HG03045 (cell line): ENCODE results near the gene KRTAP2-4.
"Not testable (repeated sequence)": the region's sequence is repeated elsewhere in the genome, so short reads cannot be mapped to it uniquely, and the experiment has no call there.

Source experiments
- ATAC-seq: cut with Tn5 transposase; IDR thresholded peaks from one replicate; pipeline ENCODE4 v1.9.1; 2021; ENCODE audit warnings: mild to moderate bottlenecking, moderate library complexity; ENCODE audit not compliant: unreplicated experiment

Gene KRTAP2-4

GRCh38 chr17:41073676-41074075, 8.0 kb upstream of the KRTAP2-4 start:
- ATAC-seq: no peak

- no peak for ATAC-seq
Measured at GRCh38 chr17:41071606-41072360, 6.1 kb upstream of the KRTAP2-4 start.

GRCh38 chr17:41069031-41069430, 3.4 kb upstream of the KRTAP2-4 start:
- ATAC-seq: no peak

- ATAC-seq: no peak
Measured at GRCh38 chr17:41067281-41067680, 1.6 kb upstream of the KRTAP2-4 start.

- ATAC-seq: not testable (repeated sequence)
Measured at GRCh38 chr17:41065016-41065689, 526 bp downstream of the KRTAP2-4 start.

- ATAC-seq: no peak
Measured at GRCh38 chr17:41064301-41064700, 1.4 kb downstream of the KRTAP2-4 start.

- ATAC-seq: no peak
Measured at GRCh38 chr17:41063449-41063848, 2.2 kb downstream of the KRTAP2-4 start.

GRCh38 chr17:41061964-41062363, 3.7 kb downstream of the KRTAP2-4 start:
- ATAC-seq: no peak

- ATAC-seq: no peak
Measured at GRCh38 chr17:41060052-41060604, 5.6 kb downstream of the KRTAP2-4 start, which contains the start of gene KRTAP2-3. TSS of gene KRTAP2-3 (minus strand) at chr17:41060114. CDS start at chr17:41060050, 64 bp downstream.

GRCh38 chr17:41059276-41060051, 6.2 kb downstream of the KRTAP2-4 start:
- not testable (repeated sequence) for ATAC-seq

GRCh38 chr17:41058741-41059140, 6.9 kb downstream of the KRTAP2-4 start:
- ATAC-seq: no peak

- no peak for ATAC-seq
Measured at GRCh38 chr17:41057547-41057946, 8.1 kb downstream of the KRTAP2-4 start.

- ATAC-seq: not testable (repeated sequence)
Measured at GRCh38 chr17:41055130-41055529, 10.5 kb downstream of the KRTAP2-4 start, which contains the start of gene KRTAP2-2. TSS of gene KRTAP2-2 (minus strand) at chr17:41055230. CDS start at chr17:41055211, 19 bp downstream.

GRCh38 chr17:41054556-41054955, 11.1 kb downstream of the KRTAP2-4 start:
- ATAC-seq: not testable (repeated sequence)

- no peak for ATAC-seq
Measured at GRCh38 chr17:41054025-41054424, 11.7 kb downstream of the KRTAP2-4 start.

- no peak for ATAC-seq
Measured at GRCh38 chr17:41052566-41052965, 13.1 kb downstream of the KRTAP2-4 start.

GRCh38 chr17:41049110-41049509, 16.6 kb downstream of the KRTAP2-4 start:
- no peak for ATAC-seq

- no peak for ATAC-seq
Measured at GRCh38 chr17:41048441-41048840, 17.2 kb downstream of the KRTAP2-4 start.

GRCh38 chr17:41046735-41047465, 18.8 kb downstream of the KRTAP2-4 start, which contains the start of gene KRTAP2-1:
TSS of gene KRTAP2-1 (minus strand) at chr17:41047316. CDS start at chr17:41047267, 49 bp downstream.
- ATAC-seq: not testable (repeated sequence)

GRCh38 chr17:41042953-41043352, 22.7 kb downstream of the KRTAP2-4 start:
- ATAC-seq: no peak
